WI38 (cell line): ENCODE measurements around the gene SOX18.

Experiments
- H3K4me3 ChIP-seq: 2 replicates; pipeline ENCODE4 v1.5.1; 2011; ENCODE audit warnings: low read depth, mild to moderate bottlenecking, control low read depth, low read length
- TF ChIP-seq, protein P1 (sequence below): IDR thresholded peaks from 2 replicates; pipeline ENCODE4 v1.5.1; 2012; ENCODE audit warnings: low read depth, mild to moderate bottlenecking, control low read depth, low read length

SOX18 gene

GRCh38 chr20:64049060-64049877 lies at the start of gene SOX18:
Gene SOX18, minus strand, starts transcription at chr20:64049639. Its CDS starts 123 bp downstream, at chr20:64049516.
- H3K4me3 ChIP-seq: no peak within 1 kb of the TSS

GRCh38 chr20:64098471-64099013 lies 49.1 kb upstream of the SOX18 start:
- H3K4me3 ChIP-seq: no peak overlapping the region
- TF ChIP-seq, protein P1, sequence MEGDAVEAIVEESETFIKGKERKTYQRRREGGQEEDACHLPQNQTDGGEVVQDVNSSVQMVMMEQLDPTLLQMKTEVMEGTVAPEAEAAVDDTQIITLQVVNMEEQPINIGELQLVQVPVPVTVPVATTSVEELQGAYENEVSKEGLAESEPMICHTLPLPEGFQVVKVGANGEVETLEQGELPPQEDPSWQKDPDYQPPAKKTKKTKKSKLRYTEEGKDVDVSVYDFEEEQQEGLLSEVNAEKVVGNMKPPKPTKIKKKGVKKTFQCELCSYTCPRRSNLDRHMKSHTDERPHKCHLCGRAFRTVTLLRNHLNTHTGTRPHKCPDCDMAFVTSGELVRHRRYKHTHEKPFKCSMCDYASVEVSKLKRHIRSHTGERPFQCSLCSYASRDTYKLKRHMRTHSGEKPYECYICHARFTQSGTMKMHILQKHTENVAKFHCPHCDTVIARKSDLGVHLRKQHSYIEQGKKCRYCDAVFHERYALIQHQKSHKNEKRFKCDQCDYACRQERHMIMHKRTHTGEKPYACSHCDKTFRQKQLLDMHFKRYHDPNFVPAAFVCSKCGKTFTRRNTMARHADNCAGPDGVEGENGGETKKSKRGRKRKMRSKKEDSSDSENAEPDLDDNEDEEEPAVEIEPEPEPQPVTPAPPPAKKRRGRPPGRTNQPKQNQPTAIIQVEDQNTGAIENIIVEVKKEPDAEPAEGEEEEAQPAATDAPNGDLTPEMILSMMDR: no peak

More at GRCh38 chr20:64049060-64049877, at the start of gene SOX18:
- TF ChIP-seq, protein P1: no peak

DNA sequence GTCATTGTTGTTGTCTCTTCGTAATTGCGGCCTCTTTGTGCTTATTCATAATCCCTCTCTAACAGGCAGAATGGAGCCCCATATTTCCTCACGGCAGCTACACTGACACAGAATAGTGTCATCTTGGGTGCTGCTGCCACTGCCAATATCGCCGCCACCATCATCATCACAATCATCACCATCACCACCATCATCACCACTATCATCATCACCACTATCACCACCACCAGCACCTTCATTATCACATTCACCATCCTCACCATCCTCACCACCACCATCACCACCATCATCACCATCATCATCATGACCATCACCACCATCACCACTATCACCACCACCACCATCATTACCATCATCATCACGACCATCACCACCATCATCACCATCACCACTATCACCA lies 47.1 kb upstream of the SOX18 start:
- no peak overlapping the region for H3K4me3 ChIP-seq
- TF ChIP-seq, protein P1: no peak

- no peak overlapping the region for H3K4me3 ChIP-seq
- TF ChIP-seq, protein P1: no peak
These were observed 46.5 kb upstream of the SOX18 start for GRCh38 chr20:64095927-64096326.

DNA sequence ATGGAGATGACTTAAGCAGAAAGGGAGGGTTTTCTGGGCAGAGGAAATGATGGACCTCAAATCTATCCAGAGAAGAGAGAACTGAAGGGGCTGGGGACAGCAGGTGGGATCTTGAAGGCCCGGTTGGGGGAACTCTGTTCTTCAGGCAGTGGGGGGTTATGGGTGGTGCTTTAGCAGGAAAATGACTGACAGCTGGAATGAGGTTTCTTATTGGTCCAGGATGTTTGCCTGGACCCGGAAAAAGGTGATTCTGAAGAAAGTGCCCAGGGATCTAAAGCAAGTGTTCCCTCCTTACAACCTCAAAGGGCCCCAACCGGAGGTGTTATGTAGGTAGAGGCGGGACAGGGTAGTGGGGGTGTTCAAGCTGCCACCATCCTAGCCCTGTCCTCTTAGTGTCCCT lies 46.0 kb upstream of the SOX18 start:
- H3K4me3 ChIP-seq: no peak overlapping the region
- TF ChIP-seq, protein P1: no peak

DNA sequence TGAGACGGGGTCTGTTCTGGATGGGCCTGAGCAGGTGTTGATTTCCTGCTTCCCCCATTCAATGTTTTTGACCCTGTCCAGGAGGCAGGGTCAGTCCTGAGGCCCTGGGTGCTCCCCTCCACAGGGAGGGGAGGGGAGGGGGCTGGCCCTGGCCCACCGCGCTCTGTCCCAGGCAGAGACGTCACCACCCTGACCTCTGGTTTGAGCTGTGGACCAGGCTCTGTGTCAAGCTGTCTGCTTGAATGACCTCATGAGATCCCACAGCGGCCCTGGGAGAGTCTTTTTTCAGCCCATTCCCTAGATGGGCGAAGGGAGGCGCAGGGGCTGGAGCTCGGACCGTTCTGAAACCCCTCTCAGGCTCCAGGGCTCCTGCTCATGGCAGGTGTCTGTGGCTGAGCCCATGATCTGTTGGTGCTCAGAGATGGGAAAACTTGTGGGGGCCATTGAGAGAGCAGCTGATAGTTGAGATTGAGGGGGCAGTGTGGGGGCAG lies 43.6 kb upstream of the SOX18 start:
- TF ChIP-seq, protein P1: no peak
- no peak overlapping the region for H3K4me3 ChIP-seq

DNA sequence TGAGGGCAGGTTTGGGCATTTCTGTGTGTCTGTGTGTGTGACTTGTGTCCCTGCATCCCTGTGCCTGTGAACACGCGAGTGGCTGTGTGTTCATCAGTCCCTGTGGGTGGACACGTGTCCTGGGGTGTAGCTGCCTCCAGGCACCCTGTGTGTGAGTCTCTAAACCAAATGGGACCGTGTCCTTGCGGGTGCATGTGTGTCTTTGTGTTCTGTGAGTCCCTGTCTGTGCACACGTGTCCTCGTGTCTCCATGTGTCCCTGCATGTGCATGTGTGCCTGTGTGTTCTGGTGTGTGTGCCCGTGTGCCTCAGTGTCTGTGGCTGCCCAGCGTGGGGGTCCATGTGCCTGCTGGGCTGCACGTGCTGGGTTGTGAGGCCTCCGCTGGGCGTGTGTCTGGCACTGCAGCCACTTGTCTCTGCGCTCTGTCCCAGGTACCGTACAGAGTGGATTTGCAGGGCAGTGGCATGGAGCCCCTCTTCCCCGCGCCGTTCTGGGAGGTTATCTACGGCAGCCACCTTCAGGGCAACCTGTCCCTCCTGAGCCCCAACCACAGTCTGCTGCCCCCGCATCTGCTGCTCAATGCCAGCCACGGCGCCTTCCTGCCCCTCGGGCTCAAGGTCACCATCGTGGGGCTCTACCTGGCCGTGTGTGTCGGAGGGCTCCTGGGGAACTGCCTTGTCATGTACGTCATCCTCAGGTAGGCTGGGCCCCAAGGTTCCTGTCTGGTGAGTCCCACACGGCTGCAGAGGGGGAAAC lies 43.0 kb upstream of the SOX18 start:
- TF ChIP-seq, protein P1: no peak
- no peak overlapping the region for H3K4me3 ChIP-seq
